HG02943 (cell line): Measurements from ENCODE around the gene CFAP69.
A peak's percentile ranks its signal among the peaks of the same experiment; 100 is the strongest.
"Not testable (repeated sequence)": the region's sequence is repeated elsewhere in the genome, so short reads cannot be mapped to it uniquely, and the experiment has no call there.

ENCODE experiments used
- ATAC-seq: cut with Tn5 transposase; IDR thresholded peaks from one replicate; pipeline ENCODE4 v1.9.1; 2021; ENCODE audit warnings: mild to moderate bottlenecking, low read depth, moderate library complexity; ENCODE audit not compliant: unreplicated experiment

The CFAP69 gene

DNA sequence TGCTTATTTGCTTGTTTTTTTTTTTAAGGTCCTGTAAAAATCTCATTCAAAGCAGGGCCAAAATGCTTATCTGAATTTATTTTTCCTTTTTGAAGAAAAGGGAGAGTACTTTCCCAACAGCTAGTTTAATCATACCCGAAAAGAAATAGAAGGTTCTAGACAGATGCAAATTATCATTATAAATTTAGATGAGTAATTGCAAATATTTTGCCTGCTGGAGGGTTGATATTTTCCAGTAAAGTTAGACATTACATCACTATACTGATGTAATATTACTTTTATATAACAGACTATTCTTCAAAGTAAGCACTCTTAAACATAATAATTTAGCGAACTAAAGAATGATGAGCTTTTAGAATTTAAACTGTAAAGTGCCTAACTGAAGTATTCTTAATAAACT lies 14.1 kb upstream of the CFAP69 start:
- no peak for ATAC-seq

DNA sequence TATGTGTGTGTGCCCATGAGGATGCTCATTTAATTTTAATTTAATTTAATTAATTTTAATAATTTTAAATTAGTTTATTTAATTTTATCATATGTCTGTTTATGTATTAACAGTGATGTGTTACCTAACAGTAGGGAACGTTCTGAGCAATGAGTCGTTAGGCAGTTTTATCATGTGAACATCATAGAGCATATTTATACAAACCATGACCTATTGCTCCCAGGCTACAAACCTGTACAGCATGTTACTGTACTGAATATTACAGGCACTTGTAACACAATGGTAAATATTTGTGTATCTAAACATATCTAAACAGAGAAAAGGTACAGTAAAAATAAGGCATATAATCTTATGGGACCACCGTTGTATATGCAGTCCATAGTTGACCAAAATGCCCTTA lies 13.7 kb upstream of the CFAP69 start:
- ATAC-seq: no peak

DNA sequence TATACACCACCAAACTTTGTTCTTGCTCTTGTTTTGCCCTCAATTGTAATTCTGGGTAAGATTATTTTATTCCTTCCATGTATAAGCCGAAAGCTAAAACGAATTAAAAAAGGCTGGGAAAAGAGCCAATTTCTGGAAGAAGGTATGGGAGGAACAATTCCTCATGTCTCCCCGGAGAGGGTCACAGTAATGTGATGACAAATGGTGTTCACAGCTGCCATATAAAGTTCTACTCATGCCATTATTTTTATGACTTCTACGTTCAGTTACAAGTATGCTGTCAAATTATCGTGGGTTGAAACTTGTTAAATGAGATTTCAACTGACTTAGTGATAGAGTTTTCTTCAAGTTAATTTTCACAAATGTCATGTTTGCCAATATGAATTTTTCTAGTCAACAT lies 12.5 kb upstream of the CFAP69 start:
- ATAC-seq: no peak

DNA sequence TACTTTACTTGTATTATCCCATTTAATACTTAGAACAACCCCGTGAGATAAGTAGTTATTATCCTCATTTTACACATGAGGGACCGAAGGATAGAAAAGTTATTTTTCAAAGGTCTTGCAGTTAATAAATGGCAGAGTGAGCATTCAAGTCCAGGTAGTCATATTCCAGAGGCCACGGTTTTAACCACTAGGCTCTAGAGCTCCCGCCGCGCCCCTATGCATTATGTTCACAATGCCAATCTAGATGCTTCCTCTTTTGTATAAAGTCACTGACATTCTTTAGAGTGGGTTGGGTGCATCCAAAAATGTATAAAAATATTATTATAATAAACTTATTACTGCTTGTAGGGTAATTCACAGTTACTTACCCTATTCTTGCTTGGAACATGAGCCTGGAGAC lies 11.4 kb upstream of the CFAP69 start:
- ATAC-seq: no peak

DNA sequence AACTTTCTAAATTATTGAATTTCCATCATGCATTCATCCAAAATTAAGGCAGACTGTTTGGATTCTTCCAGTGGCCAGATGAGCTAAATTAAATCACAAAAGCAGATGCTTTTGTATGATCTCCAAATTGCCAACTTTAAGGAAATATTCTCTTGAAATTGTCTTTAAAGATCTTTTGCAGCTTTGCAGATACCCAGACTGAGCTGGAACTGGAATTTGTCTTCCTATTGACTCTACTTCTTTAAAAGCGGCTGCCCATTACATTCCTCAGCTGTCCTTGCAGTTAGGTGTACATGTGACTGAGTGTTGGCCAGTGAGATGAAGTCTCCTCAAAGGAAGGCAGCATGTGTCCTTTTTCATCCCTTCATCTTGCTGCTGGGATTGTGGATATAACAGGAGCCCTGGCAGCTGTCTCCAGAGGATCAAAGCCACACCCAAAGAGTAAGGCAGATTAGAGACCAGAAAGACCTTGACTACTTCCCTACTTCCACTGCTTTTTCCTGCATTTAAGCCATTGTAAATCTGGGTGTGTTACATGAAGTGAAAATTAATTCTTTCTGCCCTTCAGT lies 8.2 kb upstream of the CFAP69 start:
- ATAC-seq: no peak

DNA sequence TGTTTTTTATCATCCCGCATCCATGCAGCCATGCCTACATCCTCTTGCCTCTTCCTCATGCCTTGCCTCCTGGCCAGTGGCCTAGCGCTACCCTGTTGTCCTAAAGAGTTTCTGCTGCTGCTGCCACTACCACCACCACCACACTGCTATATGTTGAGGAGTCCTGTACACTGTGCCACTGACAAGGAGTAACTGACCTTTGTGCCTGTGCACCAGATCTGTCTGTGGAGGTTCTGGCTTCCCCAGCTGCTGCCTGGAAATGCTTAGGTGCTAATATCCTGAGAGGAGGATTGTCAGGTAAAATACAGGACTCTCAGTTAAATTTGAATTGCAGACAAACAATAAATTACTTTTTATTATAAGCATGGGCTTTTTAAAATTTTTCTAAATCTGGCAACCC lies 7.0 kb upstream of the CFAP69 start:
- no peak for ATAC-seq

DNA sequence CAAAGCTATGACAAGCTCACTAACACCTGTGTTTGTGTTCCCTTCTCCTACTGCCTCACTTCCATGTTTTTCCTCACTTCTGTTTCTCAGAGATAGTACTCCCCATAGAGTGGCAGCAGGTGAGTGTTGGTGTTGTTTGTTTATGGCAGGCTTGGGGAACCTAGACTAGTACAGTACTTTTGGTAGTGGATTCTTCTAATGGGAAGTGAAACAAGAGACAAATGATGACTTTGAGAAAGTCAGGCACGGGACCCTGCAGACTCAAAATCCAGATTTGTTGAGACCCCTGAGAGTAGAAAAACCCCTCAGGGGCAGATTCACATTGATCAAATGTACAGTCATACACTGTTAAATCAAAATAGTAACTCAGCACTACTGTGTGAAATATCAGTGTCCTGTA lies 6.4 kb upstream of the CFAP69 start:
- ATAC-seq: no peak

DNA sequence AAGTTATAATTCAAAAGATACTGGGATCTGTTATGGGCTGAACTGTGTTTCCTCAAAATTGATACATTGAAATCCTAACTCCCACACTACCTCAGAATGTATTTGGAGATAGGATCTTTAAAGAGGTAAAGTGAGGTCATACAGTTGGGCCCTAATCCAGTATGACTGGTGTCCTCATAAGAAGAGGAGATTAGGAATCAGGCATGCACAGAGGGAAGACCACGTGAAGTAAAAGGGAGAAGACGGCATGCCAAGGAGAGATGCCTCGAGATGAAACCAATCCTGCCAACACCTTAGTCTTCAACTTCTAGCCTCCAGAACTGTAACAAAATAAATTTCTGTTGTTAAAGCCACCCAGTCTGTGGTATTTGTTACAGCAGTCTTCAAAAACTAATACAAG lies 5.9 kb upstream of the CFAP69 start:
- no peak for ATAC-seq

DNA sequence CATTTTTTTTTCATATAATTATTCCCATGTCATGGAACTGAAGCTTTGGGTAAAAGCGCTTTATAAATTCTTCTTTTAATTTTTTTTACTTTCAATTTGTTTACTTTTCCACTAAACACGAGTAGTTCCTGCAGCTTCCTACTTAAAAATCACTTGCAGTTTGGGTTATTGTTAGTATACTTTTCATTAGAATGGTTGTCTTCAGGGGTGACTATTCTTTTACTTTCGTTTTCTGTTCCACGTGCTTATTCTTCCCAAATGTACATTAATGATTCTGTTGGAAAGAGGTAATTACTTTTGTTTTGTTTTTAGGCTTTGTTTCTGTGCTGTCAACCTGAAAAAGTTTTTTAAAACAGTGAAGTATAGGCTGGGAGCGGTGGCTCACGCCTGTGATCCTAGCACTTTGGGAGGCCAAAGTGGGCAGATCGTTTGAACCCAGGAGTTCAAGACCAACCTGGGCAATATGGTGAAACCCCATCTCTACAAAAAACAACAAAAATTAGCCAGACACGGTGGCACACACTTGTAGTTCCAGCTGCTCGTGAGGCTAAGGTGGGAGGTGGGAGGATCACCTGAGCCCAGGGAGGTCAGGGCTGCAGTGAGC lies 5.2 kb upstream of the CFAP69 start:
- no peak for ATAC-seq

DNA sequence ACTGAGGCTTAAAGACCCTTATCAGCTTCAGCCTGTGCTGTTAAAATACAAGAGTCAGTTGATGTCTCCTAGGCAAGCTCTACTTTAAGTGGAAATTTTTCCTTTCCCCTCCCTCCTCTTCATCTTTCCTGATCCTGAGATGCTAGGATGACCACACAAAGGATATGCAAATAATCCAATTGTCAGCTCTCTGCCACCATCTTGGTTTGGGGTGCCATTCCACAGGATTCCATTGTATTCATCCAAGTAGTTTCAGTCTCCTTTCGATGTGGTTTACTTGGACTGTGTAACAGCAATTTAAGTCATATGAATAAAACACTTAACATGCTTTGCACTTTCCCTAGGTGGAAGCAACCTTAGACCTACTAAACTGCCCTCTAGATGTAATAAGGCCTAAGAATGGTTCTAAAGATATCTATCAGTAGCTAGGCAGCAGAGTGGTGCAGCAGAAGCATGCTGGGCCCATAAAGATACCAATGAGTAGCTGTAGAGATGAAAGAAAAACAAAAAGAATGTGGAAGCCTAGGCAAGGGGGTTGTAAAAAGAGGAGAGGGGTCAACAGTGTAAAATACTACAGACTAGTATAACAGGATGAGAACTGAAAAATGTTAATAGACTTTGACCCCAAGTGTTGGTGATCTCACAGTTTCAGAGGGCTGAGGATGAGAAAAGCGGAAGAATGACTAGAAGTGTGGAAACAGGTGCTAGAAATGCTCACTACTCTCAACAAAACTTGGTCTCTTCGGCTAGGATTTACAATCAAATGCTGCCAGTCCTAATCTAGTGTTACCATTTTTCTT lies 2.4 kb upstream of the CFAP69 start:
- ATAC-seq: peak; percentile 69

DNA sequence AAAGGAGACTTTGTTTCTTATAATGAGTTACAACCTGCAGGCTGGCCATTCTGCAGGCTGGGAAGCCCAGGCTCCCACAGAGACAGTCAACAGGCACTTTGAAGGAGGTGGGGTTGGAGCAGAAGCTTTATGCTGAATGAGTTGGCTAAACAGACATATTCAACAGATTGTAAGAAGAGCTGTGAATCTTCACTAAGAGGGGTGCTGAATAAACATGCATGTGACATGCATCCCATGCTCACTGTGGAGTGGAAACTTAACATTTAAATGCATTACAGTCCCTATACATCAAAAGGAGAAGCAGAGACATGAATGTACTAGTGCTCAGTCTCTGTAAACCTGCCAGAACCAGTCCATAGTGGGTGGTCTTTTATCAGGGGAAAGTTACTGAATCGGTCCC lies 1.4 kb upstream of the CFAP69 start:
- ATAC-seq: no peak

DNA sequence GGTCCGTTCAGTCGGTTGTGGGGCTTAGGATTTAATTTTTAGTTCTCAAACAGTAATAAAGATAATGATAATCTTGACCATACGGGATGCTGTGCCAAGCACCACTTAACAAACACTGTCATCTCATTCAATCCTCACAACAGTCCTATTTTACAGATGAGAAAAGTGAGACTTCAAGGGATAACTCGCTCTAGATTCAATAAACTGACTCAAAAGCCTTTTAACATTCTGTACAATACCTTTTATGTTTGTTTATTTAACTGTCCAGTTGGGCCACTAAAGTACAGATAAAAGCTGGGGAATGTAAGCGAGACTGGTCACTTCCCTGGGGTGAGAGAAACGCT lies 437 bp upstream of the CFAP69 start:
- ATAC-seq: no peak

DNA sequence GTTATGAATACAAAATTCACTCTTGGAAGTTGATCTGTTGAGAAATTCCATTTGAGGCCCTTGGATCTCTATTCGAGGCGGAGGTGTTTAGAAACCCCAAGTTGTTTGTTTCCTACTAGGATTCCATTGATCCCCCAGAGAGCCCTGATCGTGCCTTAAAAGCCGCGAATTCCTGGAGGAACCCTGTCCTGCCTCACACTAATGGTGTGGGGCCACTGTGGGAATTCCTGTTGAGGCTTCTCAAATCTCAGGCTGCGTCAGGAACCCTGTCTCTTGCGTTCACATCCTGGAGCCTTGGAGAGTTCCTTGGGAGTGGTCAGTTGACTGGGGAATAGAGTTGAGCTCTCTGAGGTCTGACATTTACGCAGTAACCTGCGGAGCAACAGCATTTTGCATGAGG lies 1.2 kb downstream of the CFAP69 start:
- ATAC-seq: no peak

DNA sequence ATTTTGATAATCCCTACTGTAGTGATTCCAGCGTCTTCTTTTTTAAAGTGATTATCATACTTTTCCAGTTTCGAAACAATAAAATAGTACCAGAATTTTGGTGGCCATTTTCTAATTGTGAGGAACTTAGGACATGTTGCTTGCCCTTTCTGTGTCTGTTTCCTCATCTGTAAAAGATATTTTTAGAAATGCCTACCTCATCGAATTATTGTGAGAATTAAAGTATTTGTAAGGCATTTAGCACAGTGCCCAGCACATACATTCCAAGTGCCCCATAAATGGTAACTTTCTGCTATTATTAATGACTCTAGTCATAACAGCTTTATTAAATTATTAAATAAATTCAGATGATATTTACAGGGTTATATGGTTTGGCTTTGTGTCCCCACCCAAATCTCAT lies 3.7 kb downstream of the CFAP69 start:
- no peak for ATAC-seq

DNA sequence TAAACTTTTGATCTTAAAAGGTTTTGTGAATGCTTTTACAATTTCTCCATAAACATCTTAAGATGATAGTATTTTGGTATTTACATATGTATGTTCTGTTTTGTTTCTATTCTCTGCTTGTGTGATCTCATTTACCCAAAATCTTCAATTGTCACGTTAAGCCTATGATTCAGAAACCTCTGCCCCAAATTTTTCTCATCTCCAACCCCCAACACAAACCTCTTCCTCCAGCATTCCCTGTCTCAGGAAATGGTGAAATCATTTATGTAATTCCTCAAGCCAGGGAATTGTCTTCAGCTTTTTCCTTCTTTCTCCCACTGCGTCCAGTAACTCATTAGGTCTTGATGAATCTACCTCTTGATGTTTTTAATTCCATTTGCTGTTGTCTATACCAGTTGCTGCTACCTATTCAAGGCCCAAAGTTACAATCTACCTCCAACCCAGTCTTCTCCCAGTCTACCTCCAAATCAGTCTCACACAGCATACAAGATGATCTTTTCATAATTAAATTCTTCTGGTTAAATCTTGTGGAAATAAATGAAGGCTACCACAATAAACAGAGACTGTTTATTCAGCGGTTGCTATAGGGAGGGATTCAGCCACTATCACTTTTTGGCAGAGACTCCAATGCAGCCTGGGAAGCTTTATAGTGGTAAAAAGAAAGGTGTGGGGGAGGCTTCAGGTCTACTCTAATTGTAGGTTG lies 5.8 kb downstream of the CFAP69 start:
- no peak for ATAC-seq

DNA sequence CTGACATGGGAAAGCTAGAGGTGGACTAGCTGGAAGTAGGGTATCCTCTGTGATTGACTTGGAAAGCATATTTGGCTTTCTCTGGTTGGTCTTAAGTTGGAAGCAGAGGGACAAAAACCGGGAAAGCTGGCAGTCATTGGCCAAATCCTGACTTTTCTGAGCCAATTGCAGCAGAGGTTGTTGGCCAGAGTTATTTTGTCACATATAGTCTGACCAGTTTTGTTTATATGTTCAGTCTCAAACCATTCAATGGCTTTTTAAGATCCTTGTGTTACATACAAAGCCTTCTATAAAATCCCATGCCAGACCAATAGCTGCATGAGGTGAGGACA lies 6.3 kb downstream of the CFAP69 start:
- ATAC-seq: no peak

DNA sequence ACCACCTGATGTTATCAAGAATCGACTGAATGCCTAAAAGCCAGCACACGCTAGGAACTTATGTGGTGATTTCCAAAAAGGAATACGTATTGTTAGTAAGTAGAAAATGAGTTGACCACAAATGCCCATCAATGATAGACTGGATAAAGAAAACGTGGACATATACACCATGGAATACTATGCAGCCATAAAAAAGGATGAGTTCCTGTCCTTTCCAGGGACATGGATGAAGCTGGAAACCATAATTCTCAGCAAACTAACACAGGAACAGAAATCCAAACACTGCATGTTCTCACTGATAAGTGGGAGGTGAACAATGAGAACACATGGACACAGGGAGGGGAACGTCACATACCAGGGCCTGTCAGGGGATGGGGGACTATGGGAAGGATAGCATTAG lies 11.0 kb downstream of the CFAP69 start:
- ATAC-seq: not testable (repeated sequence)

DNA sequence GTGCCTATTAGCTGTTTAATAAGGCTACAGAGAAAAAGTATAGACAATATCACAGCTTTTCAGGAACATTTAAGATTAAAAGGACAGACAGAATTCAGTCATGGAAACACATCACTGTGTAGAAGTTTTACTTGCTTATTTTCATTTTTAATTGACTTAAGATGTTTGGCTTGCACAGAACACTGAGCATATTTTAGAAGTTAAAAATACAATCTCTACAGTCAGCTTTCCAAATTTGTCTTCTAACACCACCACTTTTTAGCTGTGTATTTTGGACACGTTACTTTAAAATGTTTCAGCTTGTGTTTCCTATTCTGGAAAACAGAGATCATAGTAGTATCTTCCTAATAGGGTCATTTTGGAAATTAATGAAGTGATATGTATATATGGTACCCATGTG lies 11.8 kb downstream of the CFAP69 start:
- ATAC-seq: no peak

DNA sequence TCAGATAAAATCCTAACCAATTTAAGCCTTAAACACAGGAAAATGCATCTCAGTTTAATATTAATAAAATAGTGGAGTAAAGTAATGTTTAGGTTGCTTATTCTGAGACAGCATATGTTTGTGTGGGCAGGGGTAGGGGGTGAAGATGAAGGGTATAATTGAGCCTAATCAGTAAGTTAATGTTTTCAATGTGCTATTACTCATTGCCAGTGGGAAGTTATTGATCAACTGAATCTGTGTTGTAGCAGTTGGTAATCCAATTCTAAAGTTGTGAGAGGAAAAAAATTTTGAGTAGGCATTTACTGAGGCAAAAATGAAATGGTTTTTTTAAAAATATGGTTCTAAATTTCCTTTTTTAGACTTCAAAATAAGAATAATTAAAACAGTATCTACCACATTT lies 16.5 kb downstream of the CFAP69 start:
- ATAC-seq: no peak

DNA sequence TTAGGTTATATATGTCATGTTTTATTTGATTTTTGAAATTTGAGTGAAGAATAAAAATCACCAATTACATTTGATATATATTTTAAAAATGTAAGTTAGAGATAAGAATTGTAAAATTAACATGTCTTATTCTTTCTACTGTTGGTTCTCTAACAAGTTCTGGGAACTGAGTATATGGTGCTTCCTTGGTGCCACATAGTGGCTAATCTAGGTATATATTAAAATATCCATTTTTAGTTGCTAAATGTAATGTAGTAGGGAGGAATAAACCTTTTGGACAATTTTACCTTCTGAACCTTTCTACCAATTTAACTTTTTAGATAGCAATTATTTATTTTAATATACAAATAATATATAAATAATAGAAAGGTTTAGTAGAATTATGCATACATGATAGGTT lies 17.5 kb downstream of the CFAP69 start:
- ATAC-seq: peak; percentile 82

DNA sequence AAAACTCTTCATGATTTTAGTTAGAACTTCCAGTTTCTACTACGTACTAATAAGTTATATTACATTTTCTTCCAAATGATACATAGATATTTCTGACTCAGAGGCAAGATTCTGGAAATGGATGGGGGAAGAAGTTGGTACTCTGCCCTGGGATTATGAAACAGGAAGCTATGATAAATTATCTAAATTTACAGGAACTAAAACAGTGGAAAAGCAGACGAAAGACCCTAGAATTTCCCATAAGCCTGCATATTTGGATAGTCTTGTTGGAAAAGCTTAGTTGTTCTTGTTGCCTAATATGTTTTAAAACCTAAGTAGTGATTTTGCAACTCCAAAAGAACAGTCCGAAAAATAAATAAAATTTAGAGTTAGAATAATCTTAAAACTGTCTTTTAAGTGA lies 21.8 kb downstream of the CFAP69 start:
- ATAC-seq: no peak
